Measurements from ENCODE around the gene CAMSAP1. TPM values are rescaled to one million over a fixed set of nuclear protein-coding genes. Genes with fewer than 3 reads are reported as not detected.

Gene CAMSAP1
- total RNA-seq, 1 experiment from 2014 or later = 22.6 TPM

DNA sequence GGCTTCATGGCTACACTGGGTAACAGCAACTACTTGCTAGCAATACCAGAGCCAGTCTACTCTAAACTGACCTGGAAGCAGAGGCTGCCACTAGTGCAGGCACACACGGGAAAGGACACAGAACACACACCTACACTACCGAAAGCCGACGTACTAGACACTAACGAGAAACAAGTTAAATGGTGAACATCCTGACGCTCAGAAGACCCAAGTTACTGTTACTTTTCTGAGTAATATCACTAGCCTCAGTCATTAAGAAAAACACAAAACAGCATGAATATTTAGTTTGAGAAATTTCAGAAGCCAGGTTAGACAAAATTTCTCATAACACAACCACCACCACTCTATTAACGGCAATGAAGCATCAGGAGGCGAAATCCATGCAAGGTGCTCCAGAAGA lies 44.5 kb downstream of the CAMSAP1 start:
- DNase-seq (ENCODE audit: low read depth) = no peak
- in situ Hi-C loops (cut with HindIII; ENCODE audit: low pct_unique_long_range_greater_than_20kb, low sequenced_read_pairs) = no loop called here

DNA sequence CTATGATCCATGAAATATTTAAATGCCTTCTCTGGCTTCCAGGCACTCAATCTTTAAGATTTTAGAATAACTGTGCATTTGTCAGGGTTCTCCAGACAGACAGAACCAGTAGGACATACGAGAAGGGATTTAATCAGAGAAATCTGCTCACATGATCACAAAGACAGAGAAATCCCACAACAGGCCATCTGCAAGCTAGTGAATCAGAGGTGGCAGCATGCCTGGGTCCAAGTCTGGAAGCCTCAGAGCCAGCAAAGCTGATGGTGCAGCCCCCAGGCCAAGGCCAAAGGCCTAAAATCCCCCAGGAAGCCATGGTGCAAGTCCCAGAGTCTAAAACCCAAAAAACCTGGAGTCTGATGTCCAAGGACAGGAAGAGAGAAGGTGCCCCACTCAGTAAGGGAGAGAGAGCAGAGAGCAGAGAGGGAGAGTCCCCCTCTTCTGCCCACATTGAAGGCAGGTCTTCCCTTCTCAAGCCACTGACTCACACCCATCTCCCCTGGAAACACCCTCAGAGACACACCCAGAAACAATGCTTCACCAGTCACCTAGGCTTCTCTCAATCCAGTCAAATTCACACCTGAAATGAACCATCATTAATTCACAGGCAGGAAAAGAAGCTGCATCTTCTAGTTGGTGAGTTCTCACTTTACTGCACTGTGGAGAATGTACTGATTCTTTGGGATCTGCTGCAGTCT lies 48.7 kb downstream of the CAMSAP1 start:
- no peak for DNase-seq (ENCODE audit: low read depth)

DNA sequence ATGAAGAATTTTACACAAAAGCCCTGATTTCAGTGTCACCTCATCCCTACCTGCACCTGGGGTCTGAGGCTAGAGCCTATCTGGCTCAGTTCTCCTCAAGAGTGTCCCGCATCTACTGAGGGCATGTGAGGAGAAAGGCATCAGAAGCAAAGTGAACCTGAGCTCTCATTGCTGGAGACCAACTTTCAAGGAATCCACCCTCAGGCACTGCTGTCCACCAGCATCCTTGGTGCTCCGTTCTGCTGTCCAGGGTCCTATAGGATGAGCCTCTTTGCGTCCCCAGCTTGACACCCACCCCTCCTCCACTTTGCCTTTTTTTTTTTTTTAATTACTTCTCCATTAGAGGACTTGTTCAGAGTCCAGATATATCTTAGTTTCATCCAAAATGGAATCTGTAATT lies 49.5 kb downstream of the CAMSAP1 start:
- in situ Hi-C loops (cut with HindIII; ENCODE audit: low pct_unique_long_range_greater_than_20kb, low sequenced_read_pairs) = no loop called here
- DNase-seq (ENCODE audit: low read depth) = no peak

More for the DNA sequence above, 48.7 kb downstream of the CAMSAP1 start:
- in situ Hi-C loops (cut with HindIII; ENCODE audit: low pct_unique_long_range_greater_than_20kb, low sequenced_read_pairs) = no loop called here

DNA sequence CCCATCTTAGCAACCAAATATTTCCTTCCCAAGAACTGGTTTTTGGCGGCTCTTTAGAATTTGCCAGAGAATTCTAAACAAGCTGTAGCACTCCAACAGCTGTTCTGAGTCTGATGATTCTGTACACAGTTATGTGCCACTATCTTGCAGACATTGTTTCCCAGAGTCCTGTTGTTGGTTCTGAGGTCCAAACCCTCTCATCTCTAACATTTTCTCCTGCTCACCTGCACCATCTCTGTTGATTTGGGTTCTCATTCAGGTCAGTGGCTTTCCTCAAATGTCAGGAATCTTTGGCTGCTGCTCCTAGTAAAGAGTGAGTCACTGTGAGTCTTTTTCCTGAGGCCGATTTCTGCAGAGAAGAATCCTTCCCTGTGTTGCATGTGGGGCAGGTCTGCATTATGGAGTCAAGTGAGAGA lies 50.0 kb downstream of the CAMSAP1 start:
- no peak for DNase-seq (ENCODE audit: low read depth)
- in situ Hi-C loops (cut with HindIII; ENCODE audit: low pct_unique_long_range_greater_than_20kb, low sequenced_read_pairs) = no loop called here

DNA sequence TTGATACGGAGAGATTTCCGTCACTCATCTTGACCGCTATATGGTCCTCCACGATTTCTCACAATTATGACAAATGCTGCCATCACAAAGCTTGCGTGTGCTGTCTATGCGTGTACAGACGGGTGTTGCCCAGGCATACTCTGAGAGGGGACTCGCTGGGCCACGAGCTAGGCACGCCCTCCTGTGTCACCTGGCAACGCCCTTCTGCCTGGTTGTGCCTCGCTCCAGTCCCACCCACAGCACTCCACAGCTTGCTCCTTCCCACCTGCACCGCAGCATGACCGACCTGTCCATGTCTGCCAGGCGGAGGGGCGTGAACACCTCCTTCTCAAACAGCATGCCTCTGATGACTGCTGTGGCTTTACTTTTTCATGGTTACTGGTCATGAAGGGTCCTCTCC lies 55.6 kb downstream of the CAMSAP1 start:
- in situ Hi-C loops (cut with HindIII; ENCODE audit: low pct_unique_long_range_greater_than_20kb, low sequenced_read_pairs) = no loop called here
- DNase-seq (ENCODE audit: low read depth) = no peak

DNA sequence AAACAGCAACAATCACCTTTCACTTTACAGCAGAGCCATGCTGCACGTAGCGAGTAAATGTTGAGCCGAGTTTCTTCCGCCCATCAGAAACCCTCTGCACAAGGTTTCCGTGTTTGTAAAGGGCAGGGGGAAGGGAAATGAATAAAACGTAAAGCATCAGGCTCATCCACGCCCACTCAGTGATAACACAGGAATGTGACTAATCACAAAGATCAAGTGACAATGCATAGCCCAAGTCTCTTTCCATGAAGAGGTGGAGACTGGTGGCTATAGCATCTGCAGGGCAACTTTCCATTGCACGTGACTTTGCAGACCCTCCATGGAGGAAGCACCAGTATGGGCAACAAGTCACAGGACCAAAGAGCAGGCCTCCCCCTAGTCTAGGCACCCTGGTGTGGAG lies 56.6 kb downstream of the CAMSAP1 start:
- in situ Hi-C loops (cut with HindIII; ENCODE audit: low pct_unique_long_range_greater_than_20kb, low sequenced_read_pairs) = no loop called here
- DNase-seq (ENCODE audit: low read depth) = peak; percentile 7

DNA sequence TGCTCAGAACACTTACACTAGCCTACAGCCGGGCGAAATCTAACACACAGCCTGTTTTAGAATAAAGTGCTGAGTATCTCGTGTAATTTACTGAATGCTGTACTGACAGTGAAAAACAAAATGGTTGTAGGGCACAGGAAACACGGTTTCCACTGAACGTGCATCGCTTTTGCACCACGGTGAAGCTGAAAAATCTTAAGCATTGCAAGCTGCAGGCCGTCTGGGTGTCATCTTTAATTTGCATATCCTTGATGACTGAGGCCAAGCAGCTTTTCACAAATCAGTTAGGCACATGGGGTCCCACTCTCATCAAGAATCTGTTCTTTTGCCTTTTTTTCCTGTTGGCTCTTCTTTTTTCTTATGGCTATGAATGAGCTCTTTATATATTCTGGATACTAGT lies 58.2 kb downstream of the CAMSAP1 start:
- in situ Hi-C loops (cut with HindIII; ENCODE audit: low pct_unique_long_range_greater_than_20kb, low sequenced_read_pairs) = no loop called here
- no peak for DNase-seq (ENCODE audit: low read depth)

DNA sequence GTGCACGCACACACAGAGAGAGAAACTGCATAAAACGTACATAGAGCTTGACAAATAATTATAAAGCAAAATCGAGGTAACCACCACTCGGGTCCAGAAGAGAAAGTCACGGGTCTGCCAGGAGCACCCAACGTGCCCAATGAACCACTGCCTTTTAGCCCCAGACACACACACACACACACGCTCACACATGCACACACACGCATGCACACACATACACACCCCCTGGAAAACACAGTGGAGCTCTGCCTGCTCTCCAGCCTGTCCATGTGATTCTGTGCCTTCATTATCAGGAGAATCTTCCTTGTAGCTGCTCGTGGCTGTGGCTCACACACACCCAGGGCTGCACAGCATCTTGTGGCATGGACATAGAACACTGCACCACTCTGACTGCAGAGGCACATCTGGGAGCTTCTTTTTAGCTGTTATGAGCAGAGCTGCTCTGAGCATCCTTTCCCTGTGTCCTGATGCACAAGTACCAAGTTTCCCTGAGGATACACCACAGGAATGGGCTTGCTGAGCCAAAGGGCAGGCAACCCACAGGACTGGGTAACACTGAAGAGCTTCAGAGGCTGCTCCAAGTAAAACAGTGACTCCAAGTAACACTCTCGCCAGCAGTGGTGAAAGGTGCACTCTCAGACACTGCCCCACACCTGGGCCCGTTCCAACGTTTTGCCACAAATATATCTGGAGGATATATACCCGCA lies 58.9 kb downstream of the CAMSAP1 start:
- in situ Hi-C loops (cut with HindIII; ENCODE audit: low pct_unique_long_range_greater_than_20kb, low sequenced_read_pairs) = no loop called here
- DNase-seq (ENCODE audit: low read depth) = no peak

DNA sequence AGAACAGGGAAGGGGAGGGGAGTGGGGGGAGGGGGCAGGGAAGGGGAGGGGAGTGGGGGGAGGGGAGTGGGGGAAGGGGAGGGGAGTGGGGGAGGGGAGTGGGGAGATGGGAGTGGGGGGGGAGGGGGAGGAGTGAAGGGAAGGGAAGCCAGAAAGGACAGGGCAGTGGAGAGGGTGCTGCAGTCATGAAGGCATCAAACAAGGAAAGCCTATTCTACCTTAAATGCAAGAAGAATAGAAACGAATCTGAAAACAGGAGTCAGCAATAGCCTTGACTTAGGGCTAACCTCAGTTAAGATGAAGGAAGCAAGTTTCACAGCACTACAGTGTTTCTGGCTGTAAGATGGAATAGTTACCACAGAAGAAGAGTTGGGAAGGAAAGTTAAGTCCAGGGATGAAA lies 59.5 kb downstream of the CAMSAP1 start:
- in situ Hi-C loops (cut with HindIII; ENCODE audit: low pct_unique_long_range_greater_than_20kb, low sequenced_read_pairs) = no loop called here
- no peak for DNase-seq (ENCODE audit: low read depth)

DNA sequence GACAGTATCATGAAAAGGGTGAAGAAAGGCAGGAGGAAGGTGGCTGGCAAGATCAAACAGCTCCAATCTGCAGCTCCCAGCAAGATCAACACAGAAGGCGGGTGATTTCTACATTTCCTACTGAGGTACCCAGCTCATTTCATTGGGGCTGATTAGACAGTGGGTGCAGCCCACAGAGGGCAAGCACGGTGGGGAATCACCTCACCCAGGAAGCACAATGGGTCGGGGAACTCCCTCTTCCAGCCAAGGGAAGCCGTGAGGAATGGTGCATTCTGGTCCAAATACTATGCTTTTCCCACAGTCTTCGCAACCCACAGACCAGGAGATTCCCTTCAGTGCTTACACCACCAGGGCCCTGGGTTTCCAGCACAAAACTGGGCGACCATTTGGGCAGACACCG lies 66.8 kb downstream of the CAMSAP1 start:
- no peak for DNase-seq (ENCODE audit: low read depth)
- in situ Hi-C loops (cut with HindIII; ENCODE audit: low pct_unique_long_range_greater_than_20kb, low sequenced_read_pairs) = no loop called here

DNA sequence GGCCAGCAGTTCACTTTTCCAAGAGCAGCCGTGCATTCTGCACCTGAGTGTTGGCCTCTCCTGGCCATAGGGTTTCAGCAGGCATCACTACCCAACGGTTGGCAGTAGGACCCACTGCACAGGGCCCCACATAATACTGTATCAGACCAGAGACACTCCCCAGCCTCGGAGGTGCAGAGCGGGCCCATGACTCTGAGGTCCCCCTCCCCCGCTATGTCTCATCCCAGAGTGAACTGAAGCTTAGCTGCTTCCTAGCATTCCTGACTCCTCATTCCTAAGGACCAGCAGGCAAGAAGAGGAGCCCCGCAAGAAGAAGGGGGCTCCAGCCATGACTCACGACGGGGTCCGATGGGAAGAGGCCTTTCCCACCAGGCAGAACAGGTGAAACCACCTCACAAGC lies 67.2 kb downstream of the CAMSAP1 start:
- in situ Hi-C loops (cut with HindIII; ENCODE audit: low pct_unique_long_range_greater_than_20kb, low sequenced_read_pairs) = no loop called here
- no peak for DNase-seq (ENCODE audit: low read depth)

DNA sequence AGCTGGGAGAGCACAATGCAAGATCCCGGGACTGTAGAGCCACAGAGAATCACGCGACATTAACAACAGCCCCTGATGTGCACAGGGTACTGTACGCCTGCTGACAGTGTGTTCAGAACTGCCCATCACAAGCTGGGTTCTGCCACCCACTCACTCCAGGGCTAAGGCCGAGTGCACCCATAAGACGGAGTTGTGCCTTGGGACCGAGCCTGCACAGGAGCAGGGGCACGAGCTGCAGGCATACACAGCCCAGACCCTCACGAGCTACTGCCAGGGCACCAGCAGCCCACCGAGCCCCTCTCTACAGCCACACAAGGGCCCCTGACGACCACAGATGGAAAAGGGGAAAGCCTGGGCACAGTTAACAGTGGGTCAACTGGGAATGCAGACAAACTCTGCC lies 67.8 kb downstream of the CAMSAP1 start:
- in situ Hi-C loops (cut with HindIII; ENCODE audit: low pct_unique_long_range_greater_than_20kb, low sequenced_read_pairs) = no loop called here

DNA sequence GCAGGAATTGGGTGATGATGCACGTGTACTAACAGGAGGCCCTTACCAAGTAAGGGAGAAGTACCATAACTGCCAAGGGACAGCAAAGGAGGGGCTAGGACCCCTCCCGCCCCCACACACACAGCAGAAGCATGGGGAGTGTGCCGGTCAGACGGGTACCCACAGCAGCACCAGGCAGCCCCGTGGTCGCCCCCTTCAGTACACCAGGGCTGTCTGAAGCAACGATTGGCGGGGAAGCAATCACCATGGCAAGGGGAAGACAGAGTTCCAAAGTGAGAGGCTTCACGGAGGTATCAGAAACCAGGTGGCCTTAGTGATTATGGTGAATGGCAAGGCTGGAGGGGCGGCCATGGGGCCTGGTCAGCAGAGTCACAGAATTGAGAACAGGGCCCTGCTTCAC lies 72.2 kb downstream of the CAMSAP1 start:
- DNase-seq (ENCODE audit: low read depth) = no peak
- in situ Hi-C loops (cut with HindIII; ENCODE audit: low pct_unique_long_range_greater_than_20kb, low sequenced_read_pairs) = no loop called here

More for the DNA sequence above, 67.8 kb downstream of the CAMSAP1 start:
- DNase-seq (ENCODE audit: low read depth) = no peak

DNA sequence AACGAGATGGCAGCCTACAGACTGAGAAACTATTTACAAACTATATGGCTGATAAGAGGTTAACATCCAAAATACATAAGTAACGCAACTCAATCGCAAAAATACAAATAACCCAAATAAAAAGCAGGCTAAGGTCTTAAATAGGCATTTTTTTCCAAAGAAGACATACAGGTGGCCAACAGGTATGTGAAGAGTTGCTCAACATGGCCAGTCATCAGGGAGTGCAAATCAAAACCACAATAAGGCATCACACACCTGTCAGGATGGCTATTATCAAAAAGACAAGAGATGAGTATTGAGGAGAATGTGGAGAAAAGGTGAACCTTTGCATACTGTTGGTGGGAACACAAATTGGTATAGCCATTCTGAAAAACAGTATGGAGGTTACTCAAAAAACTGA lies 73.5 kb downstream of the CAMSAP1 start:
- in situ Hi-C loops (cut with HindIII; ENCODE audit: low pct_unique_long_range_greater_than_20kb, low sequenced_read_pairs) = no loop called here
- DNase-seq (ENCODE audit: low read depth) = no peak

DNA sequence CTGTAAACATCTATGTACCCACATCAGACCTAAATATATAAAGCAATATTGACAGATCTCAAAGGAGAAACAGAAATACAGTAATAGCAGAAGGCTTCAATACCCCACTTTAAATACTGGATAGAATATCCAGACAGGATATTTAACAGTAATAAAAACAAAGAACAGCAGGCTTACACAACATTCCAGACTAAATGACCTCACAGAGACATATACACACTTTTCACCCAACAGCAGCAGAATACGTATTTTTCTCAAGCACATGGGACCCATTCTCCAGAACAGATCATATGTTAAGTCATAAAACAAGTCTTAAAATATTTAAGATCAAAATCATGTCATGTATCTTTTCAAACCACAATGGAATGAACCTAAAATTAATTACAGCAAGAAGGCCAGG lies 76.8 kb downstream of the CAMSAP1 start:
- in situ Hi-C loops (cut with HindIII; ENCODE audit: low pct_unique_long_range_greater_than_20kb, low sequenced_read_pairs) = no loop called here
- no peak for DNase-seq (ENCODE audit: low read depth)

DNA sequence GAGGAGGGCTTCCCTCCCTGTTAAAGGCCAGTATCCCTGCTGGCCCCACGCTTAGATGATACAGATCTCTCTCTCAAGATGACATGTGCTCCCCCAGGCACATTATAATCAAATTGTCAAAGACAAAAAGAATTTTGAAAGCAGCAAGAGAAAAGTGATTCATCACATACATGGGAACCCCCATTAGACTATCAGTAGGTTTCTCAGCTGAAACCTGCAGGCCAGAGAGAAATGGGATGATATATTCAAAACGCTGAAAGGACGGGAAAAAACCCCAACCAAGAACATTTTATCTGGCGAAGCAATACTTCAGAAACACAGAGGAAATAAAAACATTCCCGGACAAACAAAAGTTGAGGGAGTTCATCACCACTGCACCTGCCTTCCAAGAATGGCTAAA lies 78.7 kb downstream of the CAMSAP1 start:
- no peak for DNase-seq (ENCODE audit: low read depth)
- in situ Hi-C loops (cut with HindIII; ENCODE audit: low pct_unique_long_range_greater_than_20kb, low sequenced_read_pairs) = no loop called here

DNA sequence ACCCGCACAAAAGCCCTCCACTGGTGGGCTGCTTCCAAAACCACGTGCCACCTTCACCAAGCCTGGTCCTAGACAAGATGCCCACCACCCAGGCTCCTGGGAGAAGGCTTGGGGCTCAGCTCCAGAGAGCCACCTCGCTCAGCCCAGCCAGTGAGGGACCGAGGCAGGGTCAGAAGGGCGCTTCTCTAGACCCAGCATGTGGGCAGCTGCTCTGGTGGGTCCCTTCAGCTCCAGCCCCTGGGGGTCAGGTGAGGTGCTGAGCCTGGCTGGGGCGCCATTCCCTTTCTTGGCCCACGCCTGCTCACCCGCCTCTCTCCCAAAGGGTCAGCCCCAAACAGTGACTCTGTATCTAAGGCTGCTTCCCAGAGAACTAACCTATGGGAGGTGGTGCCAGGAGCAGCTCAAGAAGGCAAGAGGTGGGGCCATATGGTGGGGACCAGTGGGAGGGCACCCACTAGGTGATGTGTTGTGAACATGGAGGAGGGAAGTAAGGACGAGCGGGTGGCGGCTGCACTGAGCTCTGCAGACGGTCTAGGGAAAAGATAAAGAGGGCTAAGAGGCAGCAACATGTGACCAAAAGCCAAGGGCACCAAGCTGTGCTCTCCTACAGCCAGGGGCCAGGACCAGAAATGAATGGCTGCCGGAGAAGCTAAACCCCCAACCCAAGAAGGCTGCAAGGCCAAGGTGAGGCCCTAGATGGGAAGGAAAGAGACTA lies 79.3 kb downstream of the CAMSAP1 start:
- in situ Hi-C loops (cut with HindIII; ENCODE audit: low pct_unique_long_range_greater_than_20kb, low sequenced_read_pairs) = no loop called here
- DNase-seq (ENCODE audit: low read depth) = no peak

DNA sequence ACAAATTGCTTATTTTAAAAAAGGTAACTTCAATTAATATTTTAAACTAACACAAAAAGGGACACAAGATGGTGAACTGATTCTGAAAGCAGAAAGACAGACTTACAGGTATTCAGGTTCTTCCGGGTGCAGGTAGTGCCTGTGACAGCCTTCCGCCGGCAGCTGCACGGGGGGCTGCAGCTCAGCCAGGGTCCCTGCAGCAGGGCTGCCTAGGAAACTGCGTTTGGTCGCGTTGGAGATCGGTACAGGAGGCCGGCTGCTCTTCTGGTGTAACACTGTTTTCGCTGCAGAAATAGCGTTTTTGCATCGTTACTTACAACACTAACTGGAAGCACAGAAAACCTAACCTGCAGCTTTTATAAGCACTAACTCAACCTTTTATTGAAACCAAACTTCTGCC lies 80.0 kb downstream of the CAMSAP1 start:
- in situ Hi-C loops (cut with HindIII; ENCODE audit: low pct_unique_long_range_greater_than_20kb, low sequenced_read_pairs) = no loop called here

DNA sequence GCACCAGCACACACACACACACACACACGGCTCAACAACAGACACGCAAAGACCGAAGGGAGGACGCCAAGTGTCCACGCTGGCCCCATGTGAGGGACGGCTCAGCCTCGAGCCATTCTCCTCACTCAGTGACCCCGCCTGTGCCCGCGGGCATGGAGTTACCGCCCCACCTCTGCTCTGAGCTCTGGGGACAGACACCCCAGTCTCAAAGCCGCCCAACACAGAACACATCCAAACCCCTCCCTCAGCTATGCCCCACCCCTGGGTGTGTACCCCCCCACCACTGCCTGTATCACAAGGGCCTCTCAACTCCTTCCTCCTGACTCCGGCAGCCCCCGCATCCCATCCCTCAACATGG lies 81.2 kb downstream of the CAMSAP1 start:
- no peak for DNase-seq (ENCODE audit: low read depth)
- in situ Hi-C loops (cut with HindIII; ENCODE audit: low pct_unique_long_range_greater_than_20kb, low sequenced_read_pairs) = no loop called here

More for the DNA sequence above, 80.0 kb downstream of the CAMSAP1 start:
- DNase-seq (ENCODE audit: low read depth) = no peak
